ENCODE measurements around the gene KCNN4. TPM values are rescaled to one million over a fixed set of nuclear protein-coding genes. Genes with fewer than 3 reads are reported as not detected.

The KCNN4 gene
- total RNA-seq, 1 experiment from 2014 or later, result 0.26 TPM

- Histone ChIP-seq H4K5ac (ENCODE audit: insufficient read length, low read depth, low read length) (no peak overlapping the region), H3K79me2 (ENCODE audit: insufficient read depth, low read length) (no peaks in the 10 kb centered on the region), H3K14ac (ENCODE audit: insufficient read depth, low read length) (peak overlapping the region; percentile 18; the same call in 1 of the 2 replicates), H3K27ac (ENCODE audit: insufficient read length, low read depth, low read length) (no peak overlapping the region), H3K23me2 (ENCODE audit: insufficient read length, low read depth, low read length, poor library complexity, severe bottlenecking) (peaks cover 5% of the 10 kb centered on the region), H3K4ac (ENCODE audit: low read depth, low read length) (no peak overlapping the region), H3K4me1 (ENCODE audit: insufficient read depth, low read length) (no peaks in the 10 kb centered on the region), H3K23ac (ENCODE audit: insufficient read length, low read depth, low read length) (no peak overlapping the region), H3K79me1 (ENCODE audit: insufficient read depth, low read depth, low read length, poor library complexity, severe bottlenecking) (no peaks in the 10 kb centered on the region), H4K91ac (ENCODE audit: insufficient read length, low read depth, low read length) (no peak overlapping the region), H2BK15ac (ENCODE audit: low read depth, low read length) (no peak overlapping the region), H3K27me3 (ENCODE audit: insufficient read depth, low read length) (peaks cover 9% of the 10 kb centered on the region), H3T11ph (ENCODE audit: low read length) (no peak overlapping the region), H3K4me2 (ENCODE audit: insufficient read depth, insufficient read length, low read length) (peak overlapping the region; percentile 47), H3K18ac (ENCODE audit: insufficient read length, low read depth, low read length) (no peak overlapping the region), H2BK5ac (ENCODE audit: insufficient read length, low read length) (no peak overlapping the region), H2BK12ac (ENCODE audit: insufficient read length, low read depth, low read length) (no peak overlapping the region), H2AFZ (ENCODE audit: low read length) (no peak overlapping the region), H2BK20ac (ENCODE audit: low read depth, low read length, poor library complexity, severe bottlenecking) (no peak overlapping the region), H3K56ac (ENCODE audit: insufficient read length, low read depth, low read length) (no peak overlapping the region), H4K8ac (replicated peaks; ENCODE audit: insufficient read length, low read depth, low read length) (no peak overlapping the region), H2BK120ac (ENCODE audit: low read depth, low read length, poor library complexity, severe bottlenecking) (no peak overlapping the region), H3K9ac (ENCODE audit: extremely low read depth, insufficient read length, low read length) (peak overlapping the region; percentile 11), H2AK5ac (ENCODE audit: insufficient read length, low read length) (no peak overlapping the region), H3K9me3 (ENCODE audit: control insufficient read depth, low read depth, low read length) (no peaks in the 10 kb centered on the region), H4K20me1 (ENCODE audit: control insufficient read depth, insufficient read depth, insufficient read length) (peaks cover 2% of the 10 kb centered on the region)
- TF ChIP-seq, protein P1, sequence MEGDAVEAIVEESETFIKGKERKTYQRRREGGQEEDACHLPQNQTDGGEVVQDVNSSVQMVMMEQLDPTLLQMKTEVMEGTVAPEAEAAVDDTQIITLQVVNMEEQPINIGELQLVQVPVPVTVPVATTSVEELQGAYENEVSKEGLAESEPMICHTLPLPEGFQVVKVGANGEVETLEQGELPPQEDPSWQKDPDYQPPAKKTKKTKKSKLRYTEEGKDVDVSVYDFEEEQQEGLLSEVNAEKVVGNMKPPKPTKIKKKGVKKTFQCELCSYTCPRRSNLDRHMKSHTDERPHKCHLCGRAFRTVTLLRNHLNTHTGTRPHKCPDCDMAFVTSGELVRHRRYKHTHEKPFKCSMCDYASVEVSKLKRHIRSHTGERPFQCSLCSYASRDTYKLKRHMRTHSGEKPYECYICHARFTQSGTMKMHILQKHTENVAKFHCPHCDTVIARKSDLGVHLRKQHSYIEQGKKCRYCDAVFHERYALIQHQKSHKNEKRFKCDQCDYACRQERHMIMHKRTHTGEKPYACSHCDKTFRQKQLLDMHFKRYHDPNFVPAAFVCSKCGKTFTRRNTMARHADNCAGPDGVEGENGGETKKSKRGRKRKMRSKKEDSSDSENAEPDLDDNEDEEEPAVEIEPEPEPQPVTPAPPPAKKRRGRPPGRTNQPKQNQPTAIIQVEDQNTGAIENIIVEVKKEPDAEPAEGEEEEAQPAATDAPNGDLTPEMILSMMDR (conservative IDR thresholded peaks at IDR 0.05), result no peak
- DNase-seq, result peak; percentile 90
- Mint-ChIP-seq H3K4me1 (peaks cover 0 to 8% of the 10 kb centered on the region in 2 experiments; a peak in 2 of 4 replicates), H3K9me3 (no peaks in the 10 kb centered on the region; a peak in 3 of 5 replicates), H3K27ac (no peak overlapping the region), H3K4me3 (peak overlapping the region; percentile 70 to 86), H3K27me3 (ENCODE audit: low read depth) (peaks cover 92% of the 10 kb centered on the region), H3K36me3 (ENCODE audit: insufficient read depth in 1 of 3, low read depth in 3 of 3) (no peaks in the 10 kb centered on the region; a peak in 1 of 7 replicates)
- WGBS (ENCODE audit: extremely low coverage, insufficient read length, low lambda C conversion rate), result 100% methylated on average over 1 of the region's 70 CpGs
Observed at GRCh38 chr19:43798546-43799409, 18.0 kb upstream of the KCNN4 start.
